GM19438 (cell line): ENCODE data around the gene LRP2.
A peak's percentile ranks its signal among the peaks of the same experiment; 100 is the strongest.

Experiments
- ATAC-seq: cut with Tn5 transposase; IDR thresholded peaks from one replicate; pipeline ENCODE4 v1.9.1; 2021; ENCODE audit warnings: low read depth; ENCODE audit not compliant: unreplicated experiment

The LRP2 gene

DNA sequence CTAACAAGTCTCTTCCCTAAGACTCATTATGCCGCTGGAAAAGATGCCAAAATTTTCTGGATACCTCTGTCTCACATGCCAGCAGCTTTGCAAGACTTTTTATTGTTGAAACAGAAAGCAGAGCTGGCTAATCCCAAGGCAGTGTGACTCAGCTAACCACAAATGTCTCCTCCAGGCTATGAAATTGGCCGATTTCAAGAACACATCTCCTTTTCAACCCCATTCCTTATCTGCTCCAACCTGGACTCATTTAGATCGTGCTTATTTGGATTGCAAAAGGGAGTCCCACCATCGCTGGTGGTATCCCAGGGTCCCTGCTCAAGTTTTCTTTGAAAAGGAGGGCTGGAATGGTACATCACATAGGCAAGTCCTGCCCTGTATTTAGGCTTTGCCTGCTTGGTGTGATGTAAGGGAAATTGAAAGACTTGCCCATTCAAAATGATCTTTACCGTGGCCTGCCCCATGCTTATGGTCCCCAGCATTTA is 266.7 kb downstream of the LRP2 start:
- no peak for ATAC-seq

DNA sequence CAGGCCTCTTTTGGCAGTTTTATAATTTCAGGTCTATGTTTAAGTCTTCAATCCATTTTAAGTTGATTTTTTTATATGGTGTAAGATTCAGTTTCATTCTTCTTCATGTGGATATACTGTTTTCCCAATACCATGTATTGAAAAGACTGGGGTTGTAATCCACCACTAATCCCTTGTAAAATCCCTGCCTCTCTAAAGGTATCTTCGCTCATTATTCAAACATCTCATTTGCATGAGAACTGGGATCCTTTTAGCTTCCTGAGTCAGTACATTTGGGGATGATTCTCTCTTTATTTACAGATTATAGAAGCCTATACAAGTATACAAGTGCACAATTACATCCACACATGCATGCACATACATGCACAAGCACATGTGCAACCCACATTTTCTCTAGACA is 267.7 kb downstream of the LRP2 start:
- no peak for ATAC-seq

DNA sequence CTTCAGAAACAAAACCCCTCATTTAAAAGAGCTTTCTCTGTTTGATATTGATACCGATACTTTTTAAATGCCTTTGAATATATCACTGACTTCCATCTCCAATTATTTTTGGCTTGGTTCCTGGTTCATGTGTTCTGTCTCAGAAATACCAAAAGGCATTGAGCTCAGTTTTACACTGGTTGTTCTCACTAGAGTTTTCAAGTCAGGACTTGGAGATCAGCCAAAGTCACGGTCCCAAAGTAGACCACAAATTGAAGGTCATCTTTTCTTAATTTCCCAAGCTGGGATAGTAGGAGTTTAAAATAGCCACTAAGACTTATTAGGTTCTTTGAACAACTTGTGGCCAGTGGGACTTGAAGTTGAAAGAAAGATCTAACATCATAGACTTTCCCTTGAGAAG is 268.8 kb downstream of the LRP2 start:
- no peak for ATAC-seq

DNA sequence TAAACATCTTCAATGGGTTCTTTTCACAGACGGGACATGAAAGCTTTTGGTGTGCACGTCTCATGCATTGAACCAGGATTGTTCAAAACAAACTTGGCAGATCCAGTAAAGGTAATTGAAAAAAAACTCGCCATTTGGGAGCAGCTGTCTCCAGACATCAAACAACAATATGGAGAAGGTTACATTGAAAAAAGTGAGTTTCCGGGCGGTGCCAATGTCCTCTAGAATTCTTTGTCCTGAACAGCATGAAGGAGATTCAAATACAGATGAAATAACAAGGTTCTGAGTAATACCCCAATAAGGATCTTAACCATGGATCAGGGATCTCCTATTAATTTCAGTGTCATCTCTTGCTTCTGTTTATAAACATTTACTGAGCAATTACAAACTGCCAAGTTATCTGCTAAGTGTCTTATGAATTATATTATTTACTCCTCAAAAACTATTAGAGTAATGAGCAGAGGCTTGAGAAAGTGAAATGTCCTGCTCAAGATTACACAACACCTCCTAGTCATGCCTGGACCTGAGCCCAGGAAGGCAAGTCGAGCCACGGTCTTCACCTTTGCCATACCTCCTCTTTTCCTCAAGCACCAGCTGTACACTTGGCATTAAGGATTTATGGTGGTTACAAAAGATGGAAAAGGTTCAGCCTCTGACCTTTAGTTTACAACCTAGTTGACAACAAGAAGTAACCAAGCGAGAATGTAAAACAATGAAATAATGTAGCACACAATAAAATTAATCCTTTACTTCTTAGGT is 270.4 kb downstream of the LRP2 start:
- no peak for ATAC-seq

DNA sequence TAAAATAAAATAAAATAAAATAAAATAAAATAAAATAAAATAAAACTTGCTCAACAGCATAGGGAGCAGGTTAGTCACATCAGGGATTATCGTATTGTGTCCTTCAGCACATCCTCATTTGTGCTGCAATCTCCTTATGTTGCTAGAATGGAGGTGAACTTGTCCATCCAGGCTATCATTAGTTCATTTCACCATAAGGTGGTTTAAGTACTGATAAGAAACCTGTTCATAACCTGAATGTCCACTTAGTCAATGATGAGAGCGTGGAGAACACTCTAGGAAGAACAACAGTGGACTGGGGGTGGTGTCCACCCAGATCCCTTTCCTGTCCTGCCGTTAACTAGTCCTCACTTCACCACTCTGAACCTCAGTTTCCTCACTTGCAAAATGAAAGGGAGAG is 271.1 kb downstream of the LRP2 start:
- ATAC-seq = no peak

DNA sequence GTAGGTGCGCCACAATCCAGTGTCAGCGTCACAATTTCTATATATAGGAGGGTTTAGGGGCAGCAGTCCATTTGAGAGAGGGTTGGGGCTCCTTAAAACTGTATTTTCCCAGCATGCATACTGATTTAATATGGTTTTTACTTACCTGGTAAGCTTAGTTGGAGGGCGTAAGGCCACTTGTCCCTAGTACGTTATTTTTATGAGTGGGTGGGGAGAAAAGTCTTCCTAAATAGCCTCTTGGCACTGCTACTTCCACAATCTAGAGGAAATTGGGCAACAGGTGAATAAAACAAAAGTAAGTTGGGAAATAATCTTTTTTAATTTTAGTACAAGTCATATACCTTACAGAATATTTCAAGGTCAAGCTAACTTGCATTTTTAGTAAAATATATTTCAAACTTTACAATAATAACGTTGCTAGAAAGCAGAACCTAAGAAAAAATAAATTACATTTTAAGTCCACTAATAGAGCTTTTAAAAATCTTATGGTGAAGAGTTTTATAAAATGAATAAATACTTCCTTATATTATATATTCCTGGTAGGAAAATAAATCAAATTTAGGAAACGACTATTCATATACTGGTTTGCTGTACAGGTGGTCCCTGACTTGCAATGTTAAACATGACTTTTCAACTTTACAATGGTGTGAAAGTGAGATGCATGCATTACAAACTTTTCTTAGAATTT is 272.1 kb downstream of the LRP2 start:
- ATAC-seq = no peak

DNA sequence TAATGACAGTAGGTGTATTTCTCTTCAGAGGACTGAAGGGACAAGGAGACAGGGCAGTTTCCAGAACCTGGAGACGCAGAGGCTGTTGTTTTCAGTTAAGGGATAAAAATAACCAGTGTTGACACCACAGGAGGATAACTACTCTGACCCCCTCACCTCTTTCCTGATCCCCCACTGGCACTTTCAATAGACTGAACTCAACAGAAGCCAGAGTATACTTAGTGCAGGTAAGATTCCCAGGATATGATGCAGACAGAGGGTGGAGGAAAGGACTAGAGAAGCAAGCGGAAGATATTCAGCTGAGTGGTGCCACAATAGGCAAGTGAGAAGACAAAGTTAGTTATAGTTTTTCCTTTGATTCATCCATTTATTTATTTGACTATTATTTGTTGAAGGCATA is 273.2 kb downstream of the LRP2 start:
- ATAC-seq = no peak

DNA sequence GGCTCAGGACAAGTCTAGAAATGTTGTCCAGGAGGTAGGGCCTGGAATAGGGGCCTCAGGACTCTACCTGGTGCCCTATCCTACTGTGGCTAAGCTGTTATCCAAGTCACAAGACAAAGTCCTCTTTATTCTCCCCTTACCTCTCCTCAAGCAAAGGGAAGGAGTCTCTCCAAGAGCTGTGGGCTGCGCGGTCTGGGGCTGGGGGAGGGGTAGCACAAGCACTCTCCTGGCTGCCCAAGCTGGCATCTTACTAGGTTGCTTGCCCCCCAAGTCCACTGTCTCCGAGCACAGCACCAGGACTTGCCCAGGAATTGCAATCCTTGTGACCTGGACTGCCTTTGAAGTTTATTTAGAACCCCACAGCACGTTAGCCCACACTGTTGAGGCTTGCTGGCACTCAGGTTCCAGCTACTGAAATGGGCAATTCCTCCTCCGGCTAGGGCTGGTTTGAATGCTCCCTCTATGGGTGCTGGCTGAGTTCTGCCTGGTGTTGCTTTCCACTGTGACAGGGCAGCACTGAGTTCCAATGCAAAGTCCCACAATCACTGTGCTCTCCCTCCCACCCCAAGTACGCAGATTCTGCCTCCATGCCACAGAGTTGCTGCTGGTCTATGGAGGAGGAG is 274.5 kb downstream of the LRP2 start:
- no peak for ATAC-seq

DNA sequence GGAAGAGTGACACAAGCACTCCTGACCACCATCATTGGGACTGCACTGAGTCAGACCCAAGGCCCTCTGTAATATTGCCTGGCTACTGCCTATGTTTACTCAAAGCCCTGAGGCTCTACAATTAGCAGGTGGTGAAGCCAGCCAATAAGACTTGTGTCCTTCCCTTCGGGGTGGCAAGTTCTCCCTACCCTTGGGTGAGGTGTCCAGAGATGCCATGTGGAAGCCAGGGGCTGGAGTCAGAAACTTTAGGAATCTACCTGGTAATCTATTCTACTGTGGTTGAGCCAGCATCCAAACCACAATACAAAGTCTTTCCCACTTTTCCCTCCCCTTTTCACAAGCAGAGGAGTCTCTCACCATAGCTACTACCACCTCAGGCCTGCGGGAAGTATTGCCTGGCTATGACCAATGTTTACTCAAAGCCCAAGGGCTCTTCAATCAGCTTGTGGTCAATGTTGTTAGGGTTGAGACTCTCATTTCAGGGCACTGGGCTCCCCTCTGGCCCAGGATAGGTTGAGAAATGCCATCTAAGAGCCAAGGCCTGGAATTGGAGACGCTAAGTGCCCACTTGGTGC is 275.4 kb downstream of the LRP2 start:
- ATAC-seq = no peak

DNA sequence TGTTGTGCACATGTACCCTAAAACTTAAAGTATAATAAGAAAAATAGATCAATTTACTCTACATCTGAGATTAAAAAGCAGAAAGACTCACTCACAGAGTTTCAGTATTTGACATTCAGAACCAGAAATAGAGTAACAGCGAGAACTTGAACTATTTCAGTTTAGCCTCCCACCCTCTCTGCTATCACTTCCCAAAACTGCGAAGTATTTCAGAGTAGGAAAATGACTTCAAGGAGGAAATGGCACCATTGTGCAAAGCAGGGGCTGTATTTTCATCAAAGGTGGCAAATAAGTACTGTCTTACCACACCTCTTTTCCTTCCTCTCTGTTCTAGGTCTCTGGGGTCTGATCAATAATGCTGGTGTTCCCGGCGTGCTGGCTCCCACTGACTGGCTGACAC is 279.3 kb downstream of the LRP2 start:
- no peak for ATAC-seq

DNA sequence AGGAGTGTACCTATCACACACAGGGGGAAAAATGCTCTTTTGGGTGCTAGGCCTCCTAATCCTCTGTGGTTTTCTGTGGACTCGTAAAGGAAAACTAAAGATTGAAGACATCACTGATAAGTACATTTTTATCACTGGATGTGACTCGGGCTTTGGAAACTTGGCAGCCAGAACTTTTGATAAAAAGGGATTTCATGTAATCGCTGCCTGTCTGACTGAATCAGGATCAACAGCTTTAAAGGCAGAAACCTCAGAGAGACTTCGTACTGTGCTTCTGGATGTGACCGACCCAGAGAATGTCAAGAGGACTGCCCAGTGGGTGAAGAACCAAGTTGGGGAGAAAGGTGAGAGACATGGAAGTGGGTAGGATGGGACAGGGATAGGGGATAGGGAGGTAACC is 280.8 kb downstream of the LRP2 start:
- no peak for ATAC-seq

DNA sequence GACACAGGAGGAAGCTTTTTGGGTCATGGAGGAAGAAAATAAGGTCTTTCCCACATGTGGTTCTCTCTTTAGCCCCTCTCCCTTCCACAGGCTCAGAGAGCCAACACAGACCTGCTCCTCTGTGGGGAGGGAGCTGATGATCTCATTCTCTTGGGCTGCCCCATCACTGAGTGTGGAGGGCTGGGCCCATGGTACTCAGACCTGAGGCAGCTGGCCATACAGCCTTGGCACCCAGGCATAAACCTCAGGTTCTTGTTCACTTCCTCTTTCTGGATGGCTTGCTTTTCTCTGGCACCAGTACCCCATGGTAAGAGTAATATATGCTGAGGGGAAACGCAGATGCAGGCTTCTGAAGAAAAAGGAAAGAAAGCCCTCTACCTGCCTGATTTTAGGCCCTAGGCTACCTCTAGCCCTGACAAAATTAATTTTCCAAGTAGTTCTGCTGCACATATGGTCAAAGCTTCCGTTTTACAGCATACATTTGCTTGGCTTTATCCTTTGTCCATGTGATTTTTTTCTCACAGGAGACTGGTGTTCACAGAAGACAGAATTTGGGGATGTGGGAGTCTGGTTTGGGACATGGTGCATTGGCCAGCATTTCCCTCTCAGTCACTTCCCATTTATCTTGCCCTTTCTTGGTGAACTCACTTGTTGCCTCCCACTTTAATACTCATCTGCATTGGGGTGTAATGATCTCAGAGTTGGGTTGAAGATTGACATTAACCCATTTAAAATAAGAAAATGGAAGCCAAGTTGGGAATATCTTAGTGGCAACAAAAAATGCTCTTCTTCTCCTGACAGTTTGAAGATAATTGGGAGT is 281.9 kb downstream of the LRP2 start:
- peak; percentile 67 for ATAC-seq

DNA sequence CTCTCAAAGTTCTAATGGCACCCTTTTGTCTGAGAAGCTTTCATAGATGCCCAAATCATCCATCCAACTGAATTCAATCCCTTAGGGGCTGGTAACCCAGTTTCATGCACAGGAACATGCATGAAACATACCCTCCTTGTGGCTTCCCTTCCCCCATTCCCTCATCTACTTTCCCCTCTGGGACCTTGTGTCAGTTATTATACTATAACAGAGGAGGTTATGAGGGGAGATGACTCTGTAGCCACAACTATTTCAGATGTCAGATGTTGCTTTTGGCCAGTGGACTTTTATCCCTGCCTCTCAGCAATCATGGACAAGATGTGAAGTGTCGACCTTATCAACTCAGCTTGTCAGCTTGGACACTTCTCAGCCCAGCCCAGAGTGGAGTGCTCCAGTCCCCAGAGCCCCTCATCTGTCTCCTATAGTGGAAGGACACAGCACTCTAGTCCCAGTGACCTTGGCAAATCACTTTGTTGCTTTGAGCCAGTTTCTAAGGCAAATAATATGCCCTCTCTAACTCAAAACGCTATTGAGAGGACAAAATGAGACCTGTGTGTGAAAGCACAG is 284.6 kb downstream of the LRP2 start:
- ATAC-seq = no peak
